Activated naive CD8-positive, alpha-beta T cell treated with anti-CD3 and anti-CD28 coated beads for 36 hours (primary cell): ENCODE data around the gene RBMS3. TPM values are rescaled to one million over a fixed set of nuclear protein-coding genes. Genes with fewer than 3 reads are reported as not detected.

Source experiments
- DNase-seq: peaks from one replicate; pipeline ENCODE4 v3.0.0; 2021
- H3K27ac Mint-ChIP-seq: one replicate; pipeline ENCODE4 v1.8.0; 2022; ENCODE audit warnings: mild to moderate bottlenecking, moderate library complexity, mixed read lengths
- H3K27me3 Mint-ChIP-seq: one replicate; pipeline ENCODE4 v1.8.0; 2022; ENCODE audit warnings: mild to moderate bottlenecking, mixed read lengths
- H3K36me3 Mint-ChIP-seq: one replicate; pipeline ENCODE4 v1.8.0; 2021; ENCODE audit warnings: mild to moderate bottlenecking, mixed read lengths
- H3K4me1 Mint-ChIP-seq: one replicate; pipeline ENCODE4 v1.8.0; 2021; ENCODE audit warnings: mixed read lengths
- H3K4me3 Mint-ChIP-seq: one replicate; pipeline ENCODE4 v1.8.0; 2022; ENCODE audit warnings: mild to moderate bottlenecking, moderate library complexity, mixed read lengths
- H3K9me3 Mint-ChIP-seq: one replicate; pipeline ENCODE4 v1.8.0; 2022; ENCODE audit warnings: mixed read lengths
- total RNA-seq, 2 experiments: library from RNA; stranded (reverse); gene quantifications; one replicate each; pipeline ENCODE4 v1.2.3, GENCODE V29; 2021

The RBMS3 gene
- total RNA-seq, 2 experiments from 2014 or later = 1.6 TPM

DNA sequence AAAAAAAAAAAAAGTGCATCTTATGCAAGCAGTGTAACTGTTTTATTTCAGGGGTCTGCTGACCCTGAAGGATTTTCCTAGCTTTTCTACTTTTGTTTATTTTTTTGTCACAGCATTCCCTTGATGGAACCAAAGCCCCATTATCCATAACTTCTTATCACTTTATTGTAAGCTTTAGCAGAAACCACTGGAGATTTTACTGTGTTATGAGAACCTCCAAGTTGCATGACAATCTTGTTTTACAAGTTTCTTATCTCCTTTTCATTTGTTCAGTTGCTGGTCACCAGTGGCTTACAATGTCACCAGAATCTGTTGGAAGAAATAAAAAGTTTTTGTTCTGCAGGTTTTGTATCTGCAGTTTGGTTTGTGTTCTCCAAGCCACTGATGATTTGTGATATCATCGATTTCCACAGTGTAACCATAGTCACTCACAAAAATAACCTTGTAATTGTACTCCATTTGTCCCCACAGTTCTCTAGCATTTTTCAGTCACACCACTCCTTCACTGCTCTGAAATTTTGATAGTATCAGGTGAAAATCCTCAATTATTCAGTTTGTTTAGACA lies 660.0 kb downstream of the RBMS3 start:
- Mint-ChIP-seq H3K4me1 (peaks cover 3% of the 10 kb centered on the region), H3K27me3 (peaks cover 17% of the 10 kb centered on the region), H3K36me3 (no peaks in the 10 kb centered on the region), H3K4me3 (no peak overlapping the region), H3K9me3 (no peaks in the 10 kb centered on the region), H3K27ac (no peak overlapping the region)
- DNase-seq = no peak

DNA sequence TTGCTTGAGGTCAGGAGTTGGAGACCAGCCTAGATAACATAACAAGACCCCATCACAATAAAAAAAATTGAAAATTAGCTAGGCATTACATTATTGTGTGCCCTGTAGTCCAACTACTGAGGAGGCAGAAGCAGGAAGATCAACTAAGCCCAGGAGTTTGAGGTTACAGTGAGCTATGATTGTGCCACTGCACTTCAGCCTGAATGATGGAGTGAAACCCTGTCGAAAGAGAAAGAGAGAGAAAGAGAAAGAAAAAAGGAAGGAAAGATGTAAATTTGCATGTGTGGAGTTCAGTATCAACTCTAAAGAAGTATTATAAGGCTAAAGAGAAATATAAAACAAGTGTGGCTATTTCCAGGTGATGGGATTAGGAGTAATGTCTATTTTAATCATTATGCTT lies 661.4 kb downstream of the RBMS3 start:
- H3K36me3 Mint-ChIP-seq = no peaks in the 10 kb centered on the region
- H3K4me3 Mint-ChIP-seq = no peak overlapping the region
- no peaks in the 10 kb centered on the region for H3K4me1 Mint-ChIP-seq
- DNase-seq = no peak
- peaks cover 17% of the 10 kb centered on the region for H3K27me3 Mint-ChIP-seq
- H3K9me3 Mint-ChIP-seq = no peaks in the 10 kb centered on the region
- H3K27ac Mint-ChIP-seq = no peak overlapping the region

DNA sequence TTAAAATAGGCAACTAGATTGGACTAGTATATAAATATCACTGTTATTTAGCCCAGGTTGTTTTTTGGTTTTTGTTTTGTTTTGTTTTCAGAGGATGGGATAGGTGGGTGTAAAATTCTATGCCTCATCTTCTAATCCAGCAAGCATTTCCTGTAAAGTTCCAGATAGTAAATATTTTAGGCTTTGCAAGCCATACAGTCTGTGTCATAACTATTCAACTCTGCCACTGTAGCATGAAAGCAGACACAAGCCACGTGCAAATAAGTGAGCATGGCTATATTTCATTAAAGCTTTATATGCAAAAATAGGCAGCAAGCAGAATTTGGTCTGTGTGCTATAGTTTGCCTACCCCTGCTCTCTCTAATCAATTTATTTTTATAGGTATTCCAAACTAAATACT lies 668.3 kb downstream of the RBMS3 start:
- Mint-ChIP-seq H3K36me3 (no peaks in the 10 kb centered on the region), H3K4me1 (no peaks in the 10 kb centered on the region), H3K9me3 (no peaks in the 10 kb centered on the region), H3K27ac (no peak overlapping the region), H3K27me3 (no peaks in the 10 kb centered on the region), H3K4me3 (no peak overlapping the region)
- DNase-seq = no peak

- H3K27me3 Mint-ChIP-seq = no peaks in the 10 kb centered on the region
- no peak overlapping the region for H3K27ac Mint-ChIP-seq
- no peak overlapping the region for H3K4me3 Mint-ChIP-seq
- H3K4me1 Mint-ChIP-seq = no peaks in the 10 kb centered on the region
- no peak for DNase-seq
- H3K36me3 Mint-ChIP-seq = no peaks in the 10 kb centered on the region
- no peaks in the 10 kb centered on the region for H3K9me3 Mint-ChIP-seq
Observed at GRCh38 chr3:29949940-29950616, 669.2 kb downstream of the RBMS3 start.

DNA sequence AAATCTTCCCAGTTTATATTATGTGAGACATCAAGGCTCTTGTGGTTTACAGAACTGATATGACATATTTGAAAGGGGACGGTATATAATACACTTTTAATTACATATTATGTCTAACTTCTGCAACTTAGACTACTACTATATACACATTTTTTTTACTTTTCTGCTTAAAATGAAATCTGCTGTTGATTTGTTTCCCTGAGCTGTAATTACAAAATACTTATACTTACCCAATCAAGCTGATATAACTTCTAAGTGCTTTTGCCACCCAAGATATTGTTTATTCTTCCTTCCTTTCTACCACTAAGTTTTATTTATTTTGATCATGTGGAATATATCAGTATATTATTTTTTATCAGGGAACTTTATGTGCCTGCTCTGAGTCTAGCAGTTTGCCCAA lies 671.6 kb downstream of the RBMS3 start:
- Mint-ChIP-seq H3K9me3 (no peaks in the 10 kb centered on the region), H3K4me1 (no peaks in the 10 kb centered on the region), H3K4me3 (no peak overlapping the region), H3K27ac (no peak overlapping the region), H3K36me3 (no peaks in the 10 kb centered on the region), H3K27me3 (peaks cover 4% of the 10 kb centered on the region)
- no peak for DNase-seq

GRCh38 chr3:29955413-29955812 lies 674.5 kb downstream of the RBMS3 start:
- Mint-ChIP-seq H3K9me3 (no peaks in the 10 kb centered on the region), H3K27me3 (peaks cover 7% of the 10 kb centered on the region), H3K36me3 (no peaks in the 10 kb centered on the region), H3K27ac (no peak overlapping the region), H3K4me3 (no peak overlapping the region), H3K4me1 (no peaks in the 10 kb centered on the region)
- DNase-seq = no peak

DNA sequence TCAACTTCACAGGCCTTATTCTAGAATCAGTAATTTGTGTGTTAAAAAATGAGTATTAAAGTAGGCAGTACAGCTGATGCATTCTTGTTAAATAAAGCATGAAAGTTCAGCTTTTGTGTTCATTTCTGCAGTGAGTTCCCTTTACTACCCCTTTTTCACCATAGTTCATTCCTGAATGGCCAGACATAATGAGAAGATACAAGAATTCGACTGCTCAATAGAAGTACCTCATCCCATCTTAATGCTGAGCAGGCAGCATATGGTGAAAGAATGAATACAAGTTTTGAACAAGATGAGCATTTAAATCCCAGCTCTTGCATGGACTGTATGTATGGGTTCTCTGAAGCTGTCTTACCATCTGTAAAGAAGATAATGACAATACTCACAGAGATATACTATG lies 677.9 kb downstream of the RBMS3 start:
- DNase-seq = no peak
- Mint-ChIP-seq H3K4me1 (no peaks in the 10 kb centered on the region), H3K9me3 (no peaks in the 10 kb centered on the region), H3K27me3 (peaks cover 10% of the 10 kb centered on the region), H3K27ac (no peak overlapping the region), H3K4me3 (no peak overlapping the region), H3K36me3 (no peaks in the 10 kb centered on the region)

- Mint-ChIP-seq H3K36me3 (no peaks in the 10 kb centered on the region), H3K9me3 (peaks cover 1% of the 10 kb centered on the region), H3K27ac (no peak overlapping the region), H3K4me1 (no peaks in the 10 kb centered on the region), H3K4me3 (no peak overlapping the region), H3K27me3 (peaks cover 53% of the 10 kb centered on the region)
- no peak for DNase-seq
Observed at GRCh38 chr3:29971895-29972294, 691.0 kb downstream of the RBMS3 start.

GRCh38 chr3:29972320-29972993 lies 691.6 kb downstream of the RBMS3 start:
- H3K27ac Mint-ChIP-seq = no peak overlapping the region
- peaks cover 54% of the 10 kb centered on the region for H3K27me3 Mint-ChIP-seq
- no peaks in the 10 kb centered on the region for H3K36me3 Mint-ChIP-seq
- H3K9me3 Mint-ChIP-seq = peaks cover 1% of the 10 kb centered on the region
- DNase-seq = no peak
- H3K4me3 Mint-ChIP-seq = no peak overlapping the region
- no peaks in the 10 kb centered on the region for H3K4me1 Mint-ChIP-seq

GRCh38 chr3:29973763-29974162 lies 692.9 kb downstream of the RBMS3 start:
- no peaks in the 10 kb centered on the region for H3K4me1 Mint-ChIP-seq
- no peak overlapping the region for H3K4me3 Mint-ChIP-seq
- DNase-seq = no peak
- H3K27me3 Mint-ChIP-seq = peaks cover 51% of the 10 kb centered on the region
- peaks cover 1% of the 10 kb centered on the region for H3K9me3 Mint-ChIP-seq
- no peaks in the 10 kb centered on the region for H3K36me3 Mint-ChIP-seq
- no peak overlapping the region for H3K27ac Mint-ChIP-seq

- H3K9me3 Mint-ChIP-seq = peaks cover 5% of the 10 kb centered on the region
- H3K4me1 Mint-ChIP-seq = no peaks in the 10 kb centered on the region
- peaks cover 39% of the 10 kb centered on the region for H3K27me3 Mint-ChIP-seq
- H3K36me3 Mint-ChIP-seq = no peaks in the 10 kb centered on the region
- no peak for DNase-seq
- no peak overlapping the region for H3K4me3 Mint-ChIP-seq
- no peak overlapping the region for H3K27ac Mint-ChIP-seq
Observed at GRCh38 chr3:29976871-29977270, 696.0 kb downstream of the RBMS3 start.

GRCh38 chr3:29977360-29977759 lies 696.5 kb downstream of the RBMS3 start:
- peaks cover 10% of the 10 kb centered on the region for H3K9me3 Mint-ChIP-seq
- H3K36me3 Mint-ChIP-seq = no peaks in the 10 kb centered on the region
- no peak overlapping the region for H3K27ac Mint-ChIP-seq
- H3K27me3 Mint-ChIP-seq = peaks cover 41% of the 10 kb centered on the region
- no peak overlapping the region for H3K4me3 Mint-ChIP-seq
- no peak for DNase-seq
- no peaks in the 10 kb centered on the region for H3K4me1 Mint-ChIP-seq

DNA sequence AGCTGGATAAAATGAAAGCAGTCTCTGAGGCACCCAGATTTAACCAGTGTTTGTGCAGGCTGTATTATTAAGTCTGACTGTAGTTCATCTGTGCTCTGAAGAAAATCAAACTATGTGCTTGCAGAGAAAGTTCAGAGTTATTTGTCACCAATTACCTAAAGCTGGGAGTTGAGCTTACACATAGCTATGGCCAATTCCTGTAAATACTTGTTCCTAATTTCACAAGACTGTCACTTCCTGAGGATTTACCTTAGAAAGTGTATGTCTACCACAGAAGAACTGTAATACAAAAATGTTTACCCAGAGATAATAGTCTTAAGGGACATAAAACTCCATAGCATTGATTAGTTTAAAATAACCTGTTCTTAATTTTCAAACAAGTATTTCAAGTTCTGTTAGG lies 697.2 kb downstream of the RBMS3 start:
- peaks cover 39% of the 10 kb centered on the region for H3K27me3 Mint-ChIP-seq
- DNase-seq = no peak
- no peak overlapping the region for H3K4me3 Mint-ChIP-seq
- H3K27ac Mint-ChIP-seq = no peak overlapping the region
- H3K9me3 Mint-ChIP-seq = peaks cover 14% of the 10 kb centered on the region
- H3K36me3 Mint-ChIP-seq = peaks cover under 1% of the 10 kb centered on the region
- H3K4me1 Mint-ChIP-seq = no peaks in the 10 kb centered on the region

- Mint-ChIP-seq H3K27ac (no peak overlapping the region), H3K27me3 (peaks cover 23% of the 10 kb centered on the region), H3K4me3 (no peak overlapping the region), H3K9me3 (peaks cover 2% of the 10 kb centered on the region), H3K4me1 (no peaks in the 10 kb centered on the region), H3K36me3 (peaks cover 3% of the 10 kb centered on the region)
- no peak for DNase-seq
Observed at GRCh38 chr3:29991198-29991597, 710.3 kb downstream of the RBMS3 start.

DNA sequence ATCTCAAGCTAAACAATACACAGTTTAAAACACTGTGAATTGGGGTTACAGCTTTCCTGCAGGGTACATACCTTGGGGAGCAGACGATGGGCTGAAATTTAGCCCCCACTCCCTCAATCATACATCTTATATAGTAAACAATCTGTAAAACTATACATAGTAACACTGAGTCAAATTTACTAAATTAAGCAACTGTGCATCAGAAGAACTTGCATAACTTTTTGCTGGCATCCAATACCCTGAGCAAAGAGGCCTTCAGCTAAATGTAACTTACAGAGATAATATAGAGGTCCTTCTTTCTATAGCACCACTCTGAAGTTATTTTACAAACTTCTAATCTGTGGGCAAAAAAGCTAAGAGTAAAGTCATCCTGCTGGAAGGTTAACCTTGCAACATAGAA lies 721.9 kb downstream of the RBMS3 start:
- peaks cover 6% of the 10 kb centered on the region for H3K4me1 Mint-ChIP-seq
- H3K4me3 Mint-ChIP-seq = no peak overlapping the region
- no peak for DNase-seq
- no peaks in the 10 kb centered on the region for H3K27me3 Mint-ChIP-seq
- H3K36me3 Mint-ChIP-seq = no peaks in the 10 kb centered on the region
- peaks cover 5% of the 10 kb centered on the region for H3K9me3 Mint-ChIP-seq
- no peak overlapping the region for H3K27ac Mint-ChIP-seq

DNA sequence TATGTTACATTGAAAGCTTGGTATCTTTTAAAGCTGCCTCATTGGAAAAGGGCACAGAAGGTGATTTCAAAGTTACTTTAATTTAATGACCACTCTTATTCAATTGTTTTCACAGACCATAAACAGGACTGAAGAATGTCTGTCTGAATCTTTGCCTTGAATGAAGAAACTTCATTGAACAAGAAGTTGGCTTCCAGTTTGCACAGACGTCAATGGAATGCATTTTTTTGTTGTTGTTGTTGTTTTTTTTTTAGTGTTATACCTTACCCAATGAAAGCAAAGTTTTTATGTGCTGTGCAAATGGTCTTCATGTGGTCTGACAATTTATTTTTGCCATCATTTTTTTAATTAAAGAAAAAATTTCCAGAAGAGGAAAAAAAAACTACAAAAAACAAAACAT lies 722.9 kb downstream of the RBMS3 start:
- H3K36me3 Mint-ChIP-seq = no peaks in the 10 kb centered on the region

More for the DNA sequence above, 722.9 kb downstream of the RBMS3 start:
- Mint-ChIP-seq H3K27ac (no peak overlapping the region), H3K4me1 (peaks cover 6% of the 10 kb centered on the region), H3K27me3 (no peaks in the 10 kb centered on the region), H3K4me3 (no peak overlapping the region), H3K9me3 (peaks cover 5% of the 10 kb centered on the region)
- DNase-seq = no peak
